Aorta (tissue), 5 donors: ENCODE data around the gene GARIN5B. TPM values are rescaled to one million over a fixed set of nuclear protein-coding genes. Genes with fewer than 3 reads are reported as not detected.
A peak's percentile ranks its signal among the peaks of the same experiment; 100 is the strongest.

Experiments
- ATAC-seq: fragments of 200-7000 bp; cut with Tn5 transposase; one replicate; pipeline ENCODE4 v1.9.1; 2022; ENCODE audit warnings: moderate library complexity; ENCODE audit not compliant: low FRiP score
- DNase-seq, 2 donors: peaks; one replicate each; pipeline ENCODE4 v3.0.0-alpha.2; 2020
- H3K27ac ChIP-seq, 2 donors: one replicate each; pipeline ENCODE4 v1.5.1; 2013; ENCODE audit warnings: low read length in 2 of 2, mild to moderate bottlenecking in 2 of 2, moderate library complexity in 2 of 2, control low read depth in 1 of 2, inconsistent platforms in 1 of 2, low read depth in 1 of 2
- H3K27me3 ChIP-seq, 2 donors: one replicate each; pipeline ENCODE4 v1.6.1; 2013; ENCODE audit warnings: control low read depth in 1 of 2, low read length in 1 of 2, mild to moderate bottlenecking in 1 of 2, moderate library complexity in 1 of 2; ENCODE audit not compliant: insufficient read depth in 2 of 2, control insufficient read depth in 1 of 2
- H3K36me3 ChIP-seq, 2 donors: one replicate each; pipeline ENCODE4 v1.6.1; 2013; ENCODE audit warnings: control low read depth in 1 of 2, low read length in 1 of 2, mild to moderate bottlenecking in 1 of 2; ENCODE audit not compliant: insufficient read depth in 2 of 2, control insufficient read depth in 1 of 2
- H3K4me1 ChIP-seq, 2 donors: one replicate each; pipeline ENCODE4 v1.6.1; 2013; ENCODE audit warnings: low read length in 2 of 2, control low read depth in 1 of 2, mild to moderate bottlenecking in 1 of 2, moderate library complexity in 1 of 2; ENCODE audit not compliant: insufficient read depth in 2 of 2, control insufficient read depth in 1 of 2
- H3K4me3 ChIP-seq, 2 donors: one replicate each; pipeline ENCODE4 v1.5.1; 2013; ENCODE audit warnings: low read length in 2 of 2, control low read depth in 1 of 2, mild to moderate bottlenecking in 1 of 2
- H3K9me3 ChIP-seq: one replicate; pipeline ENCODE4 v1.6.1; 2013; ENCODE audit warnings: mild to moderate bottlenecking, low read length; ENCODE audit not compliant: control insufficient read depth
- WGBS, 2 donors: extraction: QIAGEN DNeasy Blood & Tissue Kit; methylation state at CpG; one replicate each; pipeline ENCODE4 v1.1.7; 2013; 5-methylcytosine and 5-hydroxymethylcytosine counted together
- intact Hi-C, 2 donors: fragments of 100-400 bp; cut with DNase I; formaldehyde crosslinking; loops; one replicate each; pipeline versions ENCODE4 v1.14.2 to v1.15.0; 2022
- polyA plus RNA-seq, 2 donors: library from polyadenylated mRNA; stranded (reverse); fragments of 200-250 nt; gene quantifications; one replicate each; pipeline ENCODE4 v1.2.3, GENCODE V29; 2013
- total RNA-seq, 2 donors: library from RNA; stranded (reverse); fragmentation: NEBNext Ultra II Directional; extraction: Animal tissue kit (Norgen Biotek cat#: 25700); gene quantifications; one replicate each; pipeline ENCODE4 v1.2.1, GENCODE V29; 2021
- donor health status: healthy with polysubstance abuse.
- donor health status: Bipolar disorder and iron deficiency.
- donor health status: DM: no; HTN: no; CAD: no.
- donor health status: DM: no; HTN: no; CAD: no.
- donor health status: DM: yes; HTN: yes; CAD: no.

Gene GARIN5B
- total and polyA plus RNA-seq, 4 donors, result not detected

DNA sequence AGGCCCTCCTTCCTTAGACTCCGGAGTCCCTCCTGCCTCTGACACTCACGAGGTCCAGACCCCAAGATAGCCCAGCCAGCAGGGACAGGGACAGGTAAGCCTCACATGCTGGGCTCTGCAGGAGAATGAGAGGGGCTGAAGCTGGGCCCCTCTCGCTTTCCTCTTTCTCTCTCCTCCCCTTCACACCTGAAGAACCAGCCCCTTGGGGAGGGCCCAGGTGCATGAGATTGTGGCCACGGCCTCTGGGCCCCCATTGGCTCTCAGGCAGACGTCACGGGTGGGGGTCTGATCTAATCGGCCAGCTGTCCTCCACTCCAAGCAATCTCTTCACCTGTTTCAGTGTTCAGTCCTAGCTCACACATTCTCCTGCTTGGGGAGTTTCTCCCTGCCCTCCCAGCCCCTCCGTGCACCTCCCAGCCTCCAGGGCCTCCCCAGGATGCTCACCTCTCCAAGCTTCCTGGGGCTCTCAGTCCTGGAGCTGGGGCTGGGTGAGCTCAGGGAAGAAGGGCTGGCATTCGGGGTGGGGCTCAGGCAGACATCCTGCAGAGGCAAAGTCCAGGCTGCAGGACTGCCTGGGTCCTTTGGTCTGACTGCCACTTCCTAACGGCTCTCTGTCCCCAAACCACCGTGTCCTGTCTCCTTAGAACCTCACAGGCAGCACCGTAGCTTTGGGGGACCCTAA is 40.7 kb downstream of the GARIN5B start:
- DNase-seq (no peak), ATAC-seq (no peak)
- no peaks in the 10 kb centered on the region for H3K36me3 ChIP-seq
- no peaks in the 10 kb centered on the region for H3K27me3 ChIP-seq
- H3K4me3 ChIP-seq, result no peak overlapping the region
- no peaks in the 10 kb centered on the region for H3K9me3 ChIP-seq
- WGBS, 2 donors, result 58 to 69% methylated on average over 12 of the region's 12 CpGs
- intact Hi-C loops, result no loop called here
- H3K27ac ChIP-seq, result no peak overlapping the region
- no peaks in the 10 kb centered on the region for H3K4me1 ChIP-seq

GRCh38 chr19:55321466-55322137 is 41.5 kb downstream of the GARIN5B start:
- intact Hi-C loops, result no loop called here
- 84 to 87% methylated on average over 9 of the region's 9 CpGs for WGBS, 2 donors
- no peaks in the 10 kb centered on the region for H3K36me3 ChIP-seq
- no peak for DNase-seq
- ATAC-seq, result no peak
- H3K27ac ChIP-seq, result no peak overlapping the region
- no peak overlapping the region for H3K4me3 ChIP-seq
- H3K4me1 ChIP-seq, result no peaks in the 10 kb centered on the region
- H3K27me3 ChIP-seq, result no peaks in the 10 kb centered on the region
- no peaks in the 10 kb centered on the region for H3K9me3 ChIP-seq

GRCh38 chr19:55320844-55321419 is 42.1 kb downstream of the GARIN5B start:
- ATAC-seq, result no peak
- H3K27ac ChIP-seq, result no peak overlapping the region

DNA sequence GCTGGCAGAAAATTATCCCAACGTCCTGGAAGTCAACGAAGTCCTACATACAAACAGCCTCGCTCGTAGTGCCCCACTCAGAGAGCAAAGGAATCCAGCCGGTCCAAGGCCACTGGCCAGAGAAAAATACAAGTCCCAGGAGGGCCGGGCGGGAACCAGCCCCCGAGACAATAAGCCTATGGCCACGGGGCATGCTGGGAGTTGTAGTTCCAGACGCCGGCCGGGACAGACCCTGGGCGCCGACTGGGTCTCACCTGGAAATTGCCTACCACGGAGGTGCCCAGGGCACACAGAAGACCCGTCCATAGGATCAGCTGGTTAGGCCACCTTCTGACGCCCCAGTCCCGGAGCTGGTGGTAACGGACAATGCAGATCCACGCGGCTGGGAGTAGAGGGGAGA is 43.3 kb downstream of the GARIN5B start:
- Histone ChIP-seq H3K4me1 (no peaks in the 10 kb centered on the region), H3K27me3 (no peaks in the 10 kb centered on the region), H3K27ac (no peak overlapping the region), H3K9me3 (no peaks in the 10 kb centered on the region), H3K4me3 (no peak overlapping the region), H3K36me3 (no peaks in the 10 kb centered on the region)
- ATAC-seq, result peak; percentile 66
- intact Hi-C loops, result no loop called here
- 8 to 10% methylated on average over 21 of the region's 21 CpGs for WGBS, 2 donors
- no peak for DNase-seq

More at GRCh38 chr19:55320844-55321419, 42.1 kb downstream of the GARIN5B start:
- Histone ChIP-seq H3K4me3 (no peak overlapping the region), H3K27me3 (no peaks in the 10 kb centered on the region), H3K4me1 (no peaks in the 10 kb centered on the region), H3K9me3 (no peaks in the 10 kb centered on the region), H3K36me3 (no peaks in the 10 kb centered on the region)
- intact Hi-C loops, result no loop called here
- no peak for DNase-seq
- WGBS, 2 donors, result 87 to 88% methylated on average over 8 of the region's 8 CpGs

DNA sequence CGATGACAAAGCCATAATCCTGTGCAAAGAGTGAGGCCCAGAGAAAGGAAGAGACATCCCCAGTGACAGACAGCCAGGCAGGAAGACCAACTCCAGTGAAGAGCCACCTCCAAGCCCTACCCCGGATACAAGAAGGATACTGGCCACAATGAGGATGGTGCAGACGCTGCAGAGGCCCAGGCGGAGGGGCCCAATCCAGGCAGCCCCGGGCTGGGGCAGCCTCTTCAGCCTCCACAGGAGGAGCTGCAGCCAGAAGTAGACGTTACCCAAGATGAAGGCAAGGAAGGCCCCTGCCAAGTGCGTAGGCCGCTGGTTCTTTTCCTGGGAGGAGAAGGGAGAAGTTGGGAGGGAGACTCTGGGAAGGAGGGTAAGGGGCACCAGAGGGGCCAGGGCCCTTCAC is 46.4 kb downstream of the GARIN5B start:
- Histone ChIP-seq H3K9me3 (no peaks in the 10 kb centered on the region), H3K4me3 (no peak overlapping the region), H3K36me3 (no peaks in the 10 kb centered on the region), H3K27me3 (no peaks in the 10 kb centered on the region), H3K27ac (no peak overlapping the region), H3K4me1 (no peaks in the 10 kb centered on the region)
- no peak for DNase-seq
- intact Hi-C loops, result no loop called here
- WGBS, 2 donors, result 81 to 82% methylated on average over 8 of the region's 8 CpGs
- no peak for ATAC-seq

GRCh38 chr19:55315956-55316525 is 47.0 kb downstream of the GARIN5B start:
- no peaks in the 10 kb centered on the region for H3K9me3 ChIP-seq
- WGBS, 2 donors, result 86 to 87% methylated on average over 13 of the region's 13 CpGs
- no peaks in the 10 kb centered on the region for H3K4me1 ChIP-seq
- H3K27ac ChIP-seq, result no peak overlapping the region
- no peaks in the 10 kb centered on the region for H3K27me3 ChIP-seq
- DNase-seq (no peak), ATAC-seq (no peak)
- intact Hi-C loops, result no loop called here
- H3K4me3 ChIP-seq, result no peak overlapping the region
- H3K36me3 ChIP-seq, result no peaks in the 10 kb centered on the region

DNA sequence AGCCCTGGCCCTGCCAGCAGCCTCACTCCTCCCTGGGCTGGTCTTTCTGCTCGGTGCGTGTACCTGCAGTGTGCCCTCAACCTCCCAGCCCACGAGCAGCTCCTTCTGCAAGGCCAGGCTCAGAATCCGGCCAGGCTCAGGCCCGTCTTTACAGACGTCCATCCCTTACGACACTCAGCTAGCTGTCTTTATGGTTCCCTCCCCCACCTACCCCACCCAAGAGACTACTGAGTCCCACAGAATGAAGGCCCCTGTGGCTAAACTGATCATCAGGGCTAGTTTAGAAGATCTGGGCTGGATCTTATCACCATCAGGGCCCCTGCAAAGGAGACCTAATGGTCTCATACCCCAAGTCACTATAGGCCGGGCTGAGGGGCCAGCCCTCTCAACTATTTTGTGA is 48.7 kb downstream of the GARIN5B start:
- Histone ChIP-seq H3K4me1 (no peaks in the 10 kb centered on the region), H3K4me3 (no peak overlapping the region), H3K36me3 (no peaks in the 10 kb centered on the region), H3K9me3 (no peaks in the 10 kb centered on the region), H3K27me3 (no peaks in the 10 kb centered on the region), H3K27ac (no peak overlapping the region)
- ATAC-seq, result no peak
- intact Hi-C loops, result no loop called here
- no peak for DNase-seq
- 77 to 80% methylated on average over 8 of the region's 8 CpGs for WGBS, 2 donors

DNA sequence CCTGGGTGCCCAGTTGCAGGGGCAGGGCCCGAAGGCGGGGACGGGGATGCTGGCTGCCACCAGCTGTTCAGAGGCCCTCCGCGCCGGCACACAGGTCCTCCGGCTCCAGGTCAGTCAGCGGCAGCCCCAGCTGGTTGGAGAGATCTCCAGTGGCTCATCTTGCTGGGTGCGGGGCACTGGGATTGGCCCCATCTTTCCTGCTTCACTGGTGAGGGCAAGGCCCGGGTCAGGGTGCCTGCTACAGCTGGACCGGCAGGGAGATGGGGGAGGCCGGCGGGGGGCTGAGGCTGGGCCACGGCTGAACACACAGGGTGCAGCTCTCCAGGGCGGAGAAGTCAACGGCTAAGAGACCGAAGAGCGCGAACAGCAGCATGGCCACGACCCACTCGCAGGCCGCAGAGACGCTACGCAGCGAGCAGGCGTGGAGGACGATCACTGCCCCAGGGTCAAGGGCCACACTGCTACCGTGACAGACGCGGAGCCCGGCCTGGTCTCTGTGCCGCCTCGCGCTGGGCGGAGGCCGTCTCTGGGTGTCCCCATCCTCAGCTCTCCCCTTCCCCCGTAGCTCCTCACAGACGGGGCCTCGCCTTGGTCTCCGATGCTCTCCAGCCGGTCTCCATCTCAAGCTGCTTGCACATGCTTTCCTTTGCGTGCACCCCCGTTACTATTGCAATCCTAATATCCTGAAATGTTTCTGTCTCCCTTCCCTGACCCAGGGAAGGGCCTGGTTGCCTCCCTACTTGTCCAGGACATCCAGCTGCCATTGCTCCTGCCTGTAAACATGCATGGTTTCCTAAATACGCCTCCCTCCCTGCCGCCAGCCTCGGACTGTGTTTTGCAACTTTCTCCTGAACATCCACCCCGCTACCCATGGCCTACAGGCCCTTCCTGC is 50.2 kb downstream of the GARIN5B start:
- WGBS, 2 donors, result 85 to 86% methylated on average over 47 of the region's 47 CpGs
- Histone ChIP-seq H3K36me3 (no peaks in the 10 kb centered on the region), H3K27ac (no peak overlapping the region), H3K4me1 (no peaks in the 10 kb centered on the region), H3K9me3 (no peaks in the 10 kb centered on the region), H3K4me3 (no peak overlapping the region), H3K27me3 (no peaks in the 10 kb centered on the region)
- ATAC-seq (peak; percentile 24), DNase-seq (no peak)
- intact Hi-C loops, result no loop called here
